OCI-LY1 (cell line): ENCODE measurements around the gene VARS2.
A peak's percentile ranks its signal among the peaks of the same experiment; 100 is the strongest.
"Not testable (repeated sequence)": the region's sequence is repeated elsewhere in the genome, so short reads cannot be mapped to it uniquely, and the experiment has no call there.

ENCODE experiments used
- H2AFZ ChIP-seq: fragments of 200-600 bp; sonication (generic), shearing (Covaris generic); 2 replicates; pipeline ENCODE4 v1.6.0; 2014; ENCODE audit warnings: antibody characterized with exemption, mild to moderate bottlenecking, low read length
- H3F3A ChIP-seq: fragments of 200-600 bp; sonication (generic), shearing (Covaris generic); 2 replicates; pipeline ENCODE4 v1.6.0; 2014; ENCODE audit warnings: mild to moderate bottlenecking, antibody characterized with exemption, low read length, moderate library complexity; ENCODE audit not compliant: insufficient read depth
- H3K27ac ChIP-seq: fragments of 200-600 bp; sonication (generic); 2 replicates; pipeline ENCODE4 v1.5.1; 2014; ENCODE audit warnings: low read length, mixed run types, mild to moderate bottlenecking, low read depth; ENCODE audit not compliant: poor library complexity, severe bottlenecking
- H3K27me3 ChIP-seq: fragments of 200-600 bp; sonication (generic); 2 replicates; pipeline ENCODE4 v1.6.0; 2014; ENCODE audit warnings: antibody characterized with exemption, mild to moderate bottlenecking, low read length, moderate library complexity; ENCODE audit not compliant: insufficient read depth
- H3K36me3 ChIP-seq: fragments of 200-600 bp; sonication (generic); 2 replicates; pipeline ENCODE4 v1.6.1; 2014; ENCODE audit warnings: mild to moderate bottlenecking, antibody characterized with exemption, low read length, moderate library complexity, mixed read lengths; ENCODE audit not compliant: insufficient read depth
- H3K4me1 ChIP-seq: fragments of 200-600 bp; sonication (generic); 2 replicates; pipeline ENCODE4 v1.5.1; 2014; ENCODE audit warnings: mild to moderate bottlenecking, low read length, moderate library complexity; ENCODE audit not compliant: insufficient read depth, severe bottlenecking
- H3K4me2 ChIP-seq: fragments of 200-600 bp; sonication (generic), shearing (Covaris generic); 2 replicates; pipeline ENCODE4 v1.6.1; 2014; ENCODE audit warnings: low read length
- H3K4me3 ChIP-seq: fragments of 200-600 bp; sonication (generic); 2 replicates; pipeline ENCODE4 v1.5.1; 2014; ENCODE audit warnings: low read length, low read depth, mild to moderate bottlenecking, mixed read lengths; ENCODE audit not compliant: poor library complexity, severe bottlenecking
- H3K79me2 ChIP-seq: fragments of 200-600 bp; shearing (Covaris generic); 2 replicates; pipeline ENCODE4 v1.6.1; 2016; ENCODE audit warnings: mixed run types, low read length, mixed read lengths; ENCODE audit not compliant: insufficient read depth
- H3K9ac ChIP-seq: fragments of 200-600 bp; sonication (generic), shearing (Covaris generic); 2 replicates; pipeline ENCODE4 v1.6.1; 2014; ENCODE audit warnings: mild to moderate bottlenecking, low read length, mixed read lengths
- H3K9me2 ChIP-seq: fragments of 200-600 bp; sonication (generic), shearing (Covaris generic); 2 replicates; pipeline ENCODE4 v1.6.1; 2014; ENCODE audit warnings: low read depth, mild to moderate bottlenecking, low read length, mixed read lengths
- H3K9me3 ChIP-seq: fragments of 200-600 bp; shearing (Covaris generic); 2 replicates; pipeline ENCODE4 v1.6.1; 2014; ENCODE audit warnings: low read length, mixed read lengths
- H4K20me1 ChIP-seq: fragments of 200-600 bp; sonication (generic), shearing (Covaris generic); 2 replicates; pipeline ENCODE4 v1.6.0; 2016; ENCODE audit warnings: mild to moderate bottlenecking, low read length; ENCODE audit not compliant: insufficient read depth
- EZH2 ChIP-seq: fragments of 200-600 bp; sonication (generic), shearing (Covaris generic); IDR thresholded peaks from 2 replicates; pipeline ENCODE4 v1.8.0; 2017; ENCODE audit warnings: borderline replicate concordance, mixed run types, mild to moderate bottlenecking, antibody characterized with exemption, low read length, moderate library complexity, mixed read lengths
- TF ChIP-seq, protein P1 (sequence below): fragments of 200-600 bp; sonication (generic), shearing (Covaris generic); IDR thresholded peaks from 2 replicates; pipeline ENCODE4 v1.5.1; 2017; ENCODE audit warnings: mild to moderate bottlenecking, antibody characterized with exemption, low read length, moderate library complexity, mixed read lengths

VARS2 gene

GRCh38 chr6:30907758-30908591 lies 6.1 kb upstream of the VARS2 start, which contains the start of gene GTF2H4:
TSS of gene GTF2H4 (plus strand) at chr6:30908207.
- Histone ChIP-seq H3K4me3 (peak within 1 kb of the TSS; percentile 73), H3K9me2 (no peaks in the 10 kb centered on the region), H3F3A (no peaks in the 10 kb centered on the region; the same call in 1 of the 2 replicates), H4K20me1 (no peaks in the 10 kb centered on the region), H2AFZ (no peak within 1 kb of the TSS), H3K36me3 (peaks cover under 1% of the 10 kb centered on the region; the same call in 1 of the 2 replicates), H3K9me3 (no peaks in the 10 kb centered on the region), H3K27me3 (no peaks in the 10 kb centered on the region), H3K4me1 (peaks cover 10% of the 10 kb centered on the region), H3K9ac (peak within 1 kb of the TSS; percentile 82), H3K27ac (no peak within 1 kb of the TSS), H3K4me2 (peak within 1 kb of the TSS; percentile 78), H3K79me2 (no peaks in the 10 kb centered on the region)
- TF ChIP-seq EZH2, result no peak
- TF ChIP-seq, protein P1, sequence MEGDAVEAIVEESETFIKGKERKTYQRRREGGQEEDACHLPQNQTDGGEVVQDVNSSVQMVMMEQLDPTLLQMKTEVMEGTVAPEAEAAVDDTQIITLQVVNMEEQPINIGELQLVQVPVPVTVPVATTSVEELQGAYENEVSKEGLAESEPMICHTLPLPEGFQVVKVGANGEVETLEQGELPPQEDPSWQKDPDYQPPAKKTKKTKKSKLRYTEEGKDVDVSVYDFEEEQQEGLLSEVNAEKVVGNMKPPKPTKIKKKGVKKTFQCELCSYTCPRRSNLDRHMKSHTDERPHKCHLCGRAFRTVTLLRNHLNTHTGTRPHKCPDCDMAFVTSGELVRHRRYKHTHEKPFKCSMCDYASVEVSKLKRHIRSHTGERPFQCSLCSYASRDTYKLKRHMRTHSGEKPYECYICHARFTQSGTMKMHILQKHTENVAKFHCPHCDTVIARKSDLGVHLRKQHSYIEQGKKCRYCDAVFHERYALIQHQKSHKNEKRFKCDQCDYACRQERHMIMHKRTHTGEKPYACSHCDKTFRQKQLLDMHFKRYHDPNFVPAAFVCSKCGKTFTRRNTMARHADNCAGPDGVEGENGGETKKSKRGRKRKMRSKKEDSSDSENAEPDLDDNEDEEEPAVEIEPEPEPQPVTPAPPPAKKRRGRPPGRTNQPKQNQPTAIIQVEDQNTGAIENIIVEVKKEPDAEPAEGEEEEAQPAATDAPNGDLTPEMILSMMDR, result no peak

DNA sequence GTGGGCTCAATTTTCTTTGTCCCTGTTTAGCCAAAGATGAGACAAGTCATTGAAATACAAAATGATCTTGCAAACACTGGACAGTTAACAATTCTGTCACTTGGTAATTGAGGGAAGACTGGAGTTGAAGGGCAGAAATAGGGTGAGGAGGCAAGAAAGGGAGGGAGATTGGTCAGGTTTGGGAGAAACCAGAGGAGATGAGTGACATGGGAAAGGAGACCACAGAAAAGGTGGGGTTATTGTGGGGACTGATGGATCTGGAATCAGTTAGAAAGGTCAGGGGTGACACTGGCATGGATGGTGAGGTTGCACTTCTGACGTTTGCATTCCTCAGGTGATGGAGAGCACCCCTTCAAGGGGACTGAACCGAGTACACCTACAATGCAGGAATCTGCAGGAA lies 5.3 kb upstream of the VARS2 start:
- Histone ChIP-seq H3K4me2 (peak overlapping the region; percentile 78), H3K79me2 (no peaks in the 10 kb centered on the region), H3K9ac (peak overlapping the region; percentile 82), H3K36me3 (peaks cover 5% of the 10 kb centered on the region; the same call in 1 of the 2 replicates), H4K20me1 (no peaks in the 10 kb centered on the region), H3F3A (no peaks in the 10 kb centered on the region), H3K27me3 (no peaks in the 10 kb centered on the region), H3K9me2 (no peaks in the 10 kb centered on the region), H3K9me3 (no peaks in the 10 kb centered on the region), H3K4me3 (peak overlapping the region; percentile 73), H2AFZ (no peak overlapping the region), H3K27ac (no peak overlapping the region), H3K4me1 (peaks cover 15% of the 10 kb centered on the region)
- TF ChIP-seq EZH2, result no peak
- TF ChIP-seq, protein P1, result no peak

DNA sequence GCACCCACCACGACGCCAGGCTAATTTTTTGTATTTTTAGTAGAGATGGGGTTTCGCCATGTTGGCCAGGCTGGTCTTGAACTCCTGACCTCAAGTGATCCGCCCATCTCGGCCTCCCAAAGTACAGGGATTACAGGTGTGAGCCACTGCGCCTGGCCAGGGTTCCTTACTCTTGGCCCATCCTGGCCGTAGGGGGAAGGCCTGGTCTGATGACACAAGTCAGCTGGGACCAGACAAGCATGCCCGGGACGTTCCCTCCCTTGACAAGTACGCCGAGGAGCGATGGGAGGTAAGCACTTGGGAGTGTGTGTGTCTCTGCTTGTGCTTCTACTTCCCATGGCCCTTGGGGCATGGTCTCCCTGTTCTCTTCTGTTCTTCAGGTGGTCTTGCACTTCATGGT lies 3.6 kb upstream of the VARS2 start:
- not testable (repeated sequence) for H3K4me2 ChIP-seq, H3K4me3 ChIP-seq, H3F3A ChIP-seq, H3K9me3 ChIP-seq, H4K20me1 ChIP-seq, H3K27ac ChIP-seq, H2AFZ ChIP-seq, H3K36me3 ChIP-seq, H3K27me3 ChIP-seq, H3K9ac ChIP-seq, H3K79me2 ChIP-seq, H3K9me2 ChIP-seq
- H3K4me1 ChIP-seq, result peaks cover 26% of the 10 kb centered on the region
